Measurements from ENCODE around the gene ZNF786.
"Not testable (repeated sequence)": the region's sequence is repeated elsewhere in the genome, so short reads cannot be mapped to it uniquely, and the experiment has no call there.

Gene ZNF786

GRCh38 chr7:149090397-149091195 lies at the start of gene ZNF786:
Gene ZNF786, minus strand, starts transcription at chr7:149090718. Its CDS starts 78 bp downstream, at chr7:149090640.
- DNase-seq: peak; percentile 92

GRCh38 chr7:149136118-149136517 lies 45.6 kb upstream of the ZNF786 start:
- no peak for DNase-seq

GRCh38 chr7:149133028-149133710 lies 42.7 kb upstream of the ZNF786 start:
- DNase-seq: no peak

GRCh38 chr7:149130572-149131198 lies 40.2 kb upstream of the ZNF786 start:
- DNase-seq: no peak

- DNase-seq: peak; percentile 59
These were observed 36.2 kb upstream of the ZNF786 start for GRCh38 chr7:149126662-149127266.

- DNase-seq: peak; percentile 95
These were observed 35.5 kb upstream of the ZNF786 start, which contains the start of gene ZNF425 for GRCh38 chr7:149125863-149126661. Gene ZNF425, minus strand, starts transcription at chr7:149126324. Its CDS starts 111 bp downstream, at chr7:149126213.

- no peak for DNase-seq
These were observed 34.8 kb upstream of the ZNF786 start for GRCh38 chr7:149125189-149125862.

- no peak for DNase-seq
These were observed 19.5 kb upstream of the ZNF786 start for GRCh38 chr7:149109969-149110368.

- no peak for DNase-seq
These were observed 14.2 kb upstream of the ZNF786 start for GRCh38 chr7:149104749-149105148.

GRCh38 chr7:149104214-149104613 lies 13.7 kb upstream of the ZNF786 start:
- DNase-seq: no peak

GRCh38 chr7:149103424-149103823 lies 12.9 kb upstream of the ZNF786 start:
- DNase-seq: no peak

GRCh38 chr7:149102666-149103065 lies 12.1 kb upstream of the ZNF786 start:
- DNase-seq: no peak

- no peak for DNase-seq
These were observed 10.3 kb upstream of the ZNF786 start for GRCh38 chr7:149100821-149101220.

GRCh38 chr7:149099058-149099457 lies 8.5 kb upstream of the ZNF786 start:
- DNase-seq: no peak

GRCh38 chr7:149097088-149097487 lies 6.6 kb upstream of the ZNF786 start:
- no peak for DNase-seq

GRCh38 chr7:149093228-149093627 lies 2.7 kb upstream of the ZNF786 start:
- no peak for DNase-seq

- DNase-seq: not testable (repeated sequence)
These were observed 1.7 kb upstream of the ZNF786 start for GRCh38 chr7:149092244-149092643.

GRCh38 chr7:149087376-149087775 lies 3.1 kb downstream of the ZNF786 start:
- DNase-seq: no peak

GRCh38 chr7:149085866-149086265 lies 4.7 kb downstream of the ZNF786 start:
- no peak for DNase-seq

- DNase-seq: no peak
These were observed 6.1 kb downstream of the ZNF786 start for GRCh38 chr7:149084407-149084806.

GRCh38 chr7:149081914-149082313 lies 8.6 kb downstream of the ZNF786 start:
- no peak for DNase-seq

GRCh38 chr7:149077594-149077993 lies 12.9 kb downstream of the ZNF786 start:
- DNase-seq: no peak
